SK-N-SH treated with all-trans-retinoic acid at 6 μM for 48 hours (cell line): ENCODE results near the gene ZDHHC19.

Experiments used
- ATAC-seq: fragments of 200-7000 bp; cut with Tn5 transposase; 3 replicates; pipeline ENCODE4 v1.9.1; 2020; ENCODE audit warnings: mild to moderate bottlenecking, moderate library complexity
- BACH2 ChIP-seq: fragments of 250-450 bp; sonication (Bioruptor Pico); IDR thresholded peaks from 2 replicates; pipeline ENCODE4 v1.9.0; 2021; ENCODE audit warnings: mild to moderate bottlenecking, borderline replicate concordance
- CSDC2 ChIP-seq: fragments of 250-450 bp; sonication (Bioruptor Pico); IDR thresholded peaks from 2 replicates; pipeline ENCODE4 v1.5.0; 2020; ENCODE audit warnings: mild to moderate bottlenecking, moderate library complexity
- ESRRG ChIP-seq: fragments of 250-450 bp; sonication (Bioruptor Pico); IDR thresholded peaks from 2 replicates; pipeline ENCODE4 v1.6.1; 2021; ENCODE audit warnings: mild to moderate bottlenecking
- GLIS3 ChIP-seq: fragments of 250-450 bp; sonication (Bioruptor Pico); IDR thresholded peaks from 2 replicates; pipeline ENCODE4 v1.5.0; 2020; ENCODE audit warnings: mild to moderate bottlenecking, moderate library complexity
- ISL1 ChIP-seq: fragments of 250-450 bp; sonication (Bioruptor Pico); IDR thresholded peaks from 2 replicates; pipeline ENCODE4 v2.1.2; 2022; ENCODE audit warnings: mild to moderate bottlenecking, moderate library complexity
- OSR1 ChIP-seq: fragments of 250-450 bp; sonication (Bioruptor Pico); IDR thresholded peaks from 2 replicates; pipeline ENCODE4 v1.8.0; 2022; ENCODE audit warnings: moderate library complexity, mild to moderate bottlenecking, inconsistent platforms
- PATZ1 ChIP-seq: fragments of 250-450 bp; sonication (Bioruptor Pico); IDR thresholded peaks from 2 replicates; pipeline ENCODE4 v1.8.0; 2020; ENCODE audit warnings: mild to moderate bottlenecking, moderate library complexity, borderline replicate concordance
- PPARA ChIP-seq: fragments of 250-450 bp; sonication (Bioruptor Pico); IDR thresholded peaks from 2 replicates; pipeline ENCODE4 v1.5.0; 2020; ENCODE audit warnings: mild to moderate bottlenecking, borderline replicate concordance
- SNAI2 ChIP-seq: fragments of 250-450 bp; sonication (Bioruptor Pico); IDR thresholded peaks from 2 replicates; pipeline ENCODE4 v1.5.0; 2020; ENCODE audit warnings: mild to moderate bottlenecking, moderate library complexity
- TCF4 ChIP-seq: fragments of 250-450 bp; sonication (Bioruptor Pico); IDR thresholded peaks from 2 replicates; pipeline ENCODE4 v1.8.0; 2021; ENCODE audit warnings: mild to moderate bottlenecking, moderate library complexity, borderline replicate concordance
- TOX ChIP-seq: fragments of 250-450 bp; sonication (Bioruptor Pico); IDR thresholded peaks from 2 replicates; pipeline ENCODE4 v1.8.0; 2021; ENCODE audit warnings: mild to moderate bottlenecking, moderate library complexity, borderline replicate concordance
- ZC3H10 ChIP-seq: fragments of 250-450 bp; sonication (Bioruptor Pico); IDR thresholded peaks from 2 replicates; pipeline ENCODE4 v1.5.1; 2021; ENCODE audit warnings: mild to moderate bottlenecking, moderate library complexity
- ZFP3 ChIP-seq: fragments of 250-450 bp; sonication (Bioruptor Pico); IDR thresholded peaks from 2 replicates; pipeline ENCODE4 v1.5.0; 2020; ENCODE audit warnings: mild to moderate bottlenecking, moderate library complexity
- ZNF565 ChIP-seq: fragments of 450-650 bp; formaldehyde crosslinking; conservative IDR thresholded peaks from 2 replicates; pipeline ENCODE4 v1.5.0; 2020; ENCODE audit warnings: low read depth, mild to moderate bottlenecking, moderate library complexity
- ZNF70 ChIP-seq: fragments of 450-650 bp; formaldehyde crosslinking; IDR thresholded peaks from 2 replicates; pipeline ENCODE4 v1.5.0; 2020; ENCODE audit warnings: mild to moderate bottlenecking, moderate library complexity
- ZNF8 ChIP-seq: fragments of 450-650 bp; formaldehyde crosslinking; IDR thresholded peaks from 2 replicates; pipeline ENCODE4 v1.5.0; 2020; ENCODE audit warnings: mild to moderate bottlenecking, moderate library complexity
- TF ChIP-seq, protein P1 (sequence below): fragments of 250-450 bp; sonication (Bioruptor Pico); IDR thresholded peaks from 2 replicates; pipeline ENCODE4 v1.5.1; 2020; ENCODE audit warnings: low read depth, mild to moderate bottlenecking, moderate library complexity
- TF ChIP-seq, protein P2 (sequence below): fragments of 250-450 bp; sonication (Bioruptor Pico); IDR thresholded peaks from 2 replicates; pipeline ENCODE4 v1.5.1; 2021; ENCODE audit warnings: mild to moderate bottlenecking, moderate library complexity
- TF ChIP-seq, protein P3 (sequence below): fragments of 250-450 bp; sonication (Bioruptor Pico); IDR thresholded peaks from 2 replicates; pipeline ENCODE4 v1.5.0; 2020; ENCODE audit warnings: mild to moderate bottlenecking, moderate library complexity

Gene ZDHHC19

DNA sequence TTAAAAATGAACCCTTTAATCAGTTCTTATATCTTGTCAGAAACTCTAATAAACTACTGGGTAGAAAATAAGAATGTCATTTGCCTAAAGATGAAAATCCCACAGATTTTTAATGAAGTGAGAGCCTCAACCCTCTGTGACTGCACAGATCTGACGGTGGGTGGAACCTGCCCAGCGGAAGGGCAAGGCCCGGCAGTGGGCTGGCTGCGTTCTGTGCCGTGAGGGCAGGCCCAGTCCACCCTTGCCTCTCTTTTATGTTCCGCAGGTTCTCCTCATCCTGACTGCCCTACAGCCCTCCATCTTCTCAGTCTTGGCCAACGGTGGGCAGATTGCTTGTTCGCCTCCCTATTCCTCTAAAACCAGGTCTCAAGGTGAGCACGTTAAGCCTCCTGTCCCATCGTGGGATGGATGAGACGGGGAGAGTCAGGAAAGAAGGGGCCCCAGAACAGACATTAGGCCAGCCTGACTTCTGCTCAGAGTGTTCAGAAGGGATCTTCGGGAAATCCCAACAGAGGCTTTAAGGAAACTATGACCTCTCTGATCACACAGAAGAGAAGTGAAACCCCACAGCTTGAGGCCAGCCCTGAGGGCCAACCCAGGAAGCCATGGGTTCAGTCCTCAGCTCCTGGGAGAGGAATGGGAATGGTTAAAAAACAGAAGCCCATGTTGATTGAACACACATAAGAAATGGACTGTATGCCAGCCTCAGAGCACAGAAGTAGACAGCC is 21.1 kb upstream of the ZDHHC19 start:
- TF ChIP-seq ZC3H10 (CRISPR knock-in tag) (no peak), TOX (no peak), CSDC2 (CRISPR knock-in tag) (no peak), PATZ1 (CRISPR knock-in tag) (no peak), GLIS3 (no peak), SNAI2 (CRISPR knock-in tag) (no peak), ZNF70 (CRISPR knock-in tag) (no peak), BACH2 (CRISPR knock-in tag) (no peak)
- TF ChIP-seq, protein P1, sequence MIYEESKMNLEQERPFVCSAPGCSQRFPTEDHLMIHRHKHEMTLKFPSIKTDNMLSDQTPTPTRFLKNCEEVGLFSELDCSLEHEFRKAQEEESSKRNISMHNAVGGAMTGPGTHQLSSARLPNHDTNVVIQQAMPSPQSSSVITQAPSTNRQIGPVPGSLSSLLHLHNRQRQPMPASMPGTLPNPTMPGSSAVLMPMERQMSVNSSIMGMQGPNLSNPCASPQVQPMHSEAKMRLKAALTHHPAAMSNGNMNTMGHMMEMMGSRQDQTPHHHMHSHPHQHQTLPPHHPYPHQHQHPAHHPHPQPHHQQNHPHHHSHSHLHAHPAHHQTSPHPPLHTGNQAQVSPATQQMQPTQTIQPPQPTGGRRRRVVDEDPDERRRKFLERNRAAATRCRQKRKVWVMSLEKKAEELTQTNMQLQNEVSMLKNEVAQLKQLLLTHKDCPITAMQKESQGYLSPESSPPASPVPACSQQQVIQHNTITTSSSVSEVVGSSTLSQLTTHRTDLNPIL (CRISPR knock-in tag) = no peak
- TF ChIP-seq, protein P2, sequence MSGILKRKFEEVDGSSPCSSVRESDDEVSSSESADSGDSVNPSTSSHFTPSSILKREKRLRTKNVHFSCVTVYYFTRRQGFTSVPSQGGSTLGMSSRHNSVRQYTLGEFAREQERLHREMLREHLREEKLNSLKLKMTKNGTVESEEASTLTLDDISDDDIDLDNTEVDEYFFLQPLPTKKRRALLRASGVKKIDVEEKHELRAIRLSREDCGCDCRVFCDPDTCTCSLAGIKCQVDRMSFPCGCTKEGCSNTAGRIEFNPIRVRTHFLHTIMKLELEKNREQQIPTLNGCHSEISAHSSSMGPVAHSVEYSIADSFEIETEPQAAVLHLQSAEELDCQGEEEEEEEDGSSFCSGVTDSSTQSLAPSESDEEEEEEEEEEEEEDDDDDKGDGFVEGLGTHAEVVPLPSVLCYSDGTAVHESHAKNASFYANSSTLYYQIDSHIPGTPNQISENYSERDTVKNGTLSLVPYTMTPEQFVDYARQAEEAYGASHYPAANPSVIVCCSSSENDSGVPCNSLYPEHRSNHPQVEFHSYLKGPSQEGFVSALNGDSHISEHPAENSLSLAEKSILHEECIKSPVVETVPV (CRISPR knock-in tag) = no peak
- ATAC-seq = no peak

DNA sequence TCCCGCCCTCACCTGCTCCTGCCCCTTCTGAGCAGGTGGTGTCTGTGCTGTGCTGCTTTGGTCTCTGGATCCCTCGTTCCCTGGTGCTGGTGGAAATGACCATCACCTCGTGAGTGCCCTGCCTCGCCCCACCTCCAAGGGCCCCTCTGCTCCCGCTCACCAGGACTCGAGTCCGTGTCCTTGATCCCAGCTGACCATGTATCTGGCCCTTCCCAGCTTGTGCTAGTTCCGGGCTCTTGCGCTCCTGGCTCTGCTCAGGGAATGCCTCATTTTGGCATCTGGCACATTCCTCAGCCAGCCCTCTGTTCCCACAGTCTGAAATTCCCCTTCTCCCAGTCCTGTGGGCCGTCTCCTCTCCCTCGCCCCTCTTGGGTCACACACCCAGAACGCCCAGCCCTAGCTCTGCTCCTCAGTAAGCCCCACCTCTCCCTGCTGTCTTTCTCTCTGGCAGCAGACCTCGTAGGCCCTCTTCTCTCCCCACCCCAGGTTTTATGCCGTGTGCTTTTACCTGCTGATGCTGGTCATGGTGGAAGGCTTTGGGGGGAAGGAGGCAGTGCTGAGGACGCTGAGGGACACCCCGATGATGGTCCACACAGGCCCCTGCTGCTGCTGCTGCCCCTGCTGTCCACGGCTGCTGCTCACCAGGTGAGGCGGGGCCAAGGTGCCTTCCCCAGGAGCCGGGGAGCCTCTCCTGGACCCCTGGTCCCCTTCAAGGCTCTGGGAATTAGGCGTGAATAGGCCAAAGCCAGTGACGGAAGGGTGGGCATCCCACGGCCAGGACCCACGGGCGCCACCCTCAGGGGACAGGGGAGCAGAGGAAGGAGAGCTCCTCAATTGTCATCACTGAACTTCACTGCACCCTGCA is 16.7 kb upstream of the ZDHHC19 start:
- ATAC-seq = peak; percentile 28
- TF ChIP-seq ZNF565 (no peak), BACH2 (CRISPR knock-in tag) (no peak), ZFP3 (CRISPR knock-in tag) (no peak), TOX (no peak), ZNF8 (CRISPR knock-in tag) (no peak), TCF4 (CRISPR knock-in tag) (no peak), GLIS3 (no peak), SNAI2 (CRISPR knock-in tag) (no peak), ESRRG (no peak), ZC3H10 (CRISPR knock-in tag) (no peak), CSDC2 (CRISPR knock-in tag) (no peak), PPARA (CRISPR knock-in tag) (no peak), ISL1 (CRISPR knock-in tag) (no peak), OSR1 (CRISPR knock-in tag) (no peak)
- TF ChIP-seq, protein P3, sequence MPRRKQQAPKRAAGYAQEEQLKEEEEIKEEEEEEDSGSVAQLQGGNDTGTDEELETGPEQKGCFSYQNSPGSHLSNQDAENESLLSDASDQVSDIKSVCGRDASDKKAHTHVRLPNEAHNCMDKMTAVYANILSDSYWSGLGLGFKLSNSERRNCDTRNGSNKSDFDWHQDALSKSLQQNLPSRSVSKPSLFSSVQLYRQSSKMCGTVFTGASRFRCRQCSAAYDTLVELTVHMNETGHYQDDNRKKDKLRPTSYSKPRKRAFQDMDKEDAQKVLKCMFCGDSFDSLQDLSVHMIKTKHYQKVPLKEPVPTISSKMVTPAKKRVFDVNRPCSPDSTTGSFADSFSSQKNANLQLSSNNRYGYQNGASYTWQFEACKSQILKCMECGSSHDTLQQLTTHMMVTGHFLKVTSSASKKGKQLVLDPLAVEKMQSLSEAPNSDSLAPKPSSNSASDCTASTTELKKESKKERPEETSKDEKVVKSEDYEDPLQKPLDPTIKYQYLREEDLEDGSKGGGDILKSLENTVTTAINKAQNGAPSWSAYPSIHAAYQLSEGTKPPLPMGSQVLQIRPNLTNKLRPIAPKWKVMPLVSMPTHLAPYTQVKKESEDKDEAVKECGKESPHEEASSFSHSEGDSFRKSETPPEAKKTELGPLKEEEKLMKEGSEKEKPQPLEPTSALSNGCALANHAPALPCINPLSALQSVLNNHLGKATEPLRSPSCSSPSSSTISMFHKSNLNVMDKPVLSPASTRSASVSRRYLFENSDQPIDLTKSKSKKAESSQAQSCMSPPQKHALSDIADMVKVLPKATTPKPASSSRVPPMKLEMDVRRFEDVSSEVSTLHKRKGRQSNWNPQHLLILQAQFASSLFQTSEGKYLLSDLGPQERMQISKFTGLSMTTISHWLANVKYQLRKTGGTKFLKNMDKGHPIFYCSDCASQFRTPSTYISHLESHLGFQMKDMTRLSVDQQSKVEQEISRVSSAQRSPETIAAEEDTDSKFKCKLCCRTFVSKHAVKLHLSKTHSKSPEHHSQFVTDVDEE (CRISPR knock-in tag) = no peak
- TF ChIP-seq, protein P1 (CRISPR knock-in tag) = no peak
- TF ChIP-seq, protein P2 (CRISPR knock-in tag) = no peak
